Uterus (tissue), 4 donors: ENCODE measurements around the gene CPM. TPM values are rescaled to one million over a fixed set of nuclear protein-coding genes. Genes with fewer than 3 reads are reported as not detected.
"Not testable (repeated sequence)": the region's sequence is repeated elsewhere in the genome, so short reads cannot be mapped to it uniquely, and the experiment has no call there.

Experiments
- DNase-seq, 2 donors: peaks; one replicate each; pipeline ENCODE4 v3.0.0-alpha.2; 2019 to 2020
- H3K27ac ChIP-seq, 2 donors: fragments of 200-600 bp; sonication (generic); 1 replicate in 1 of 2; 2 replicates in 1 of 2; pipeline ENCODE4 v1.5.1; 2016 to 2018
- H3K27me3 ChIP-seq, 2 donors: fragments of 200-600 bp; sonication (generic); one replicate each; pipeline ENCODE4 v1.5.1; 2018 to 2019; ENCODE audit warnings: control low read depth in 1 of 2
- H3K36me3 ChIP-seq, 2 donors: fragments of 200-600 bp; sonication (generic); one replicate each; pipeline ENCODE4 v1.5.1; 2019; ENCODE audit warnings: control low read depth in 1 of 2
- H3K4me1 ChIP-seq, 2 donors: fragments of 200-600 bp; sonication (generic); one replicate each; pipeline ENCODE4 v1.5.1; 2018 to 2019; ENCODE audit warnings: control low read depth in 1 of 2
- H3K4me3 ChIP-seq, 2 donors: fragments of 200-600 bp; sonication (generic); 1 replicate in 1 of 2; 2 replicates in 1 of 2; pipeline ENCODE4 v1.5.1; 2018 to 2019; ENCODE audit warnings: mild to moderate bottlenecking in 1 of 2
- H3K9me3 ChIP-seq, 2 donors: fragments of 200-600 bp; sonication (generic); one replicate each; pipeline ENCODE4 v1.5.1; 2019; ENCODE audit warnings: control low read depth in 1 of 2
- POLR2A ChIP-seq, 2 donors: fragments of 450-650 bp; IDR thresholded peaks; one replicate each; pipeline ENCODE4 v1.6.1; 2016; ENCODE audit warnings: antibody characterized with exemption in 2 of 2, mild to moderate bottlenecking in 1 of 2, moderate library complexity in 1 of 2
- intact Hi-C: fragments of 100-400 bp; cut with DNase I; formaldehyde crosslinking; loops from one replicate; pipeline ENCODE4 v1.15.1; 2023; ENCODE audit warnings: low total_unique reads
- total RNA-seq, 4 donors: library from RNA; depleted of rRNA in 3 of 4; stranded (reverse); fragments of >200 nt in 3 of 4; gene quantifications; one replicate each; pipeline versions ENCODE4 v1.1.0 to v1.2.4, GENCODE V29; 2014 to 2023
- TF ChIP-seq, protein P1 (sequence below), 4 experiments: fragments of 200-600 bp in 2 of 4; fragments of 450-650 bp in 2 of 4; sonication (generic) in 2 of 4; IDR thresholded peaks; one replicate each; pipeline ENCODE4 v1.5.1; 2016 to 2019; ENCODE audit warnings: antibody characterized with exemption in 4 of 4, mild to moderate bottlenecking in 2 of 4, moderate library complexity in 1 of 4
- donor health status: DM: yes; HTN: yes; CAD: no.

The CPM gene
- total RNA-seq, 4 donors from 2014 or later, result 4.4 to 20.0 (median 10.7) TPM

GRCh38 chr12:68809190-68810026 is 123.6 kb downstream of the CPM start:
- TF ChIP-seq POLR2A (IDR thresholded peaks at IDR 0.05), result no peak
- TF ChIP-seq, protein P1, sequence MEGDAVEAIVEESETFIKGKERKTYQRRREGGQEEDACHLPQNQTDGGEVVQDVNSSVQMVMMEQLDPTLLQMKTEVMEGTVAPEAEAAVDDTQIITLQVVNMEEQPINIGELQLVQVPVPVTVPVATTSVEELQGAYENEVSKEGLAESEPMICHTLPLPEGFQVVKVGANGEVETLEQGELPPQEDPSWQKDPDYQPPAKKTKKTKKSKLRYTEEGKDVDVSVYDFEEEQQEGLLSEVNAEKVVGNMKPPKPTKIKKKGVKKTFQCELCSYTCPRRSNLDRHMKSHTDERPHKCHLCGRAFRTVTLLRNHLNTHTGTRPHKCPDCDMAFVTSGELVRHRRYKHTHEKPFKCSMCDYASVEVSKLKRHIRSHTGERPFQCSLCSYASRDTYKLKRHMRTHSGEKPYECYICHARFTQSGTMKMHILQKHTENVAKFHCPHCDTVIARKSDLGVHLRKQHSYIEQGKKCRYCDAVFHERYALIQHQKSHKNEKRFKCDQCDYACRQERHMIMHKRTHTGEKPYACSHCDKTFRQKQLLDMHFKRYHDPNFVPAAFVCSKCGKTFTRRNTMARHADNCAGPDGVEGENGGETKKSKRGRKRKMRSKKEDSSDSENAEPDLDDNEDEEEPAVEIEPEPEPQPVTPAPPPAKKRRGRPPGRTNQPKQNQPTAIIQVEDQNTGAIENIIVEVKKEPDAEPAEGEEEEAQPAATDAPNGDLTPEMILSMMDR (IDR thresholded peaks at IDR 0.05), result no peak
- intact Hi-C loops, result no loop called here
- peaks cover 0 to 9% of the 10 kb centered on the region in 2 donors for H3K4me1 ChIP-seq
- peak overlapping the region; percentile 98 to 99 for H3K27ac ChIP-seq
- H3K4me3 ChIP-seq, result peak overlapping the region; percentile 78 to 99
- H3K9me3 ChIP-seq, result no peaks in the 10 kb centered on the region
- no peaks in the 10 kb centered on the region for H3K36me3 ChIP-seq
- no peak for DNase-seq
- H3K27me3 ChIP-seq, result no peaks in the 10 kb centered on the region

- H3K9me3 ChIP-seq, result no peaks in the 10 kb centered on the region
- DNase-seq, result peak; percentile 78 to 79
- peak overlapping the region; percentile 98 to 99 for H3K27ac ChIP-seq
- peak overlapping the region; percentile 78 to 99 for H3K4me3 ChIP-seq
- H3K36me3 ChIP-seq, result no peaks in the 10 kb centered on the region
- no peaks in the 10 kb centered on the region for H3K27me3 ChIP-seq
- H3K4me1 ChIP-seq, result peaks cover 0 to 9% of the 10 kb centered on the region in 2 donors
- intact Hi-C loops, result no loop called here
- TF ChIP-seq, protein P1 (IDR thresholded peaks at IDR 0.05), result no peak
- peak; percentile 27 for TF ChIP-seq POLR2A (IDR thresholded peaks at IDR 0.05)
Measured at GRCh38 chr12:68808388-68809189, 124.4 kb downstream of the CPM start.

GRCh38 chr12:68807576-68808387 is 125.2 kb downstream of the CPM start, which contains the start of gene MDM2:
Gene MDM2 (plus strand): TSS chr12:68808177. CDS start chr12:68808478, 301 bp downstream.
- peak within 1 kb of the TSS; percentile 78 to 99 for H3K4me3 ChIP-seq
- H3K4me1 ChIP-seq, result peaks cover 0 to 9% of the 10 kb centered on the region in 2 donors
- H3K9me3 ChIP-seq, result no peaks in the 10 kb centered on the region
- no peaks in the 10 kb centered on the region for H3K27me3 ChIP-seq
- H3K27ac ChIP-seq, result peak within 1 kb of the TSS; percentile 98 to 99
- DNase-seq, result peak; percentile 92 to 95
- no peaks in the 10 kb centered on the region for H3K36me3 ChIP-seq
- intact Hi-C loops, result no loop called here
- TF ChIP-seq, protein P1 (IDR thresholded peaks at IDR 0.05), result peak; percentile 71 to 89 (median 81)
- peak; percentile 70 to 91 for TF ChIP-seq POLR2A (IDR thresholded peaks at IDR 0.05)

DNA sequence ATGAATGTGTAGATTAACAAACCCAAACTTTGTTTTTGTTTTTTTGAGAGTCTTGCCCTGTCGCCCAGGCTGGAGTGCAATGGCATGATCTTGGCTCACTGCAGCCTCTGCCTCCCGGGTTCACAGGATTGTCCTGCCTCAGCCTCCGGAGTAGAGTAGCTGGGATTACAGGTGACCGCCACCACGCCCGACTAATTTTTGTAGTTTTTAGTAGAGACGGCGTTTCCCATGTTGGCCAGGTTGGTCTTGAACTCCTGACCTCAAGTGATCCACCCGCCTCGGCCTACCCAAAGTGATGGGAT is 125.7 kb downstream of the CPM start:
- H3K36me3 ChIP-seq, H3K4me1 ChIP-seq, DNase-seq, H3K9me3 ChIP-seq, H3K27me3 ChIP-seq, intact Hi-C loops: not testable (repeated sequence)
- Histone ChIP-seq H3K27ac (peak overlapping the region; percentile 98 to 99), H3K4me3 (peak overlapping the region; percentile 78 to 99)

- no peaks in the 10 kb centered on the region for H3K9me3 ChIP-seq
- H3K4me1 ChIP-seq, result peaks cover 0 to 4% of the 10 kb centered on the region in 2 donors
- H3K4me3 ChIP-seq, result peak overlapping the region; percentile 78 to 99
- no peak for DNase-seq
- H3K27me3 ChIP-seq, result no peaks in the 10 kb centered on the region
- intact Hi-C loops, result no loop called here
- no peak for TF ChIP-seq POLR2A (IDR thresholded peaks at IDR 0.05)
- TF ChIP-seq, protein P1 (IDR thresholded peaks at IDR 0.05), result no peak
- peak overlapping the region; percentile 98 to 99 for H3K27ac ChIP-seq
- H3K36me3 ChIP-seq, result no peaks in the 10 kb centered on the region
Measured at GRCh38 chr12:68806488-68807237, 126.3 kb downstream of the CPM start.
